AG04449 (cell line): Measurements from ENCODE around the gene LRG1.

Experiments used
- CTCF ChIA-PET: fragments of 350-600 bp; formaldehyde crosslinking; extraction: SDS; loops from one replicate; lab custom pipeline; 2021; ENCODE audit warnings: antibody characterized with exemption; lab: Yijun Ruan, JAX
- POLR2A ChIA-PET: fragments of 400-600, 350-600 bp; formaldehyde crosslinking; extraction: SDS; loops from one replicate; lab custom pipeline; 2020; ENCODE audit warnings: antibody characterized with exemption, inconsistent platforms; lab: Yijun Ruan, JAX
- DNase-seq: peaks from one replicate; pipeline ENCODE4 v3.0.0-alpha.2; 2010; ENCODE audit warnings: low read depth, low spot score
- H3K4me3 ChIP-seq: 2 replicates; pipeline ENCODE4 v1.5.1; 2011; ENCODE audit warnings: low read depth, mild to moderate bottlenecking, control low read depth, low read length
- TF ChIP-seq, protein P1 (sequence below): IDR thresholded peaks from one replicate; pipeline ENCODE4 v1.5.1; 2011; ENCODE audit warnings: mild to moderate bottlenecking, moderate library complexity, low read length, control low read depth, inconsistent platforms; ENCODE audit not compliant: insufficient read depth; ENCODE audit errors: missing control alignments

The LRG1 gene, protein sequence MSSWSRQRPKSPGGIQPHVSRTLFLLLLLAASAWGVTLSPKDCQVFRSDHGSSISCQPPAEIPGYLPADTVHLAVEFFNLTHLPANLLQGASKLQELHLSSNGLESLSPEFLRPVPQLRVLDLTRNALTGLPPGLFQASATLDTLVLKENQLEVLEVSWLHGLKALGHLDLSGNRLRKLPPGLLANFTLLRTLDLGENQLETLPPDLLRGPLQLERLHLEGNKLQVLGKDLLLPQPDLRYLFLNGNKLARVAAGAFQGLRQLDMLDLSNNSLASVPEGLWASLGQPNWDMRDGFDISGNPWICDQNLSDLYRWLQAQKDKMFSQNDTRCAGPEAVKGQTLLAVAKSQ

DNA sequence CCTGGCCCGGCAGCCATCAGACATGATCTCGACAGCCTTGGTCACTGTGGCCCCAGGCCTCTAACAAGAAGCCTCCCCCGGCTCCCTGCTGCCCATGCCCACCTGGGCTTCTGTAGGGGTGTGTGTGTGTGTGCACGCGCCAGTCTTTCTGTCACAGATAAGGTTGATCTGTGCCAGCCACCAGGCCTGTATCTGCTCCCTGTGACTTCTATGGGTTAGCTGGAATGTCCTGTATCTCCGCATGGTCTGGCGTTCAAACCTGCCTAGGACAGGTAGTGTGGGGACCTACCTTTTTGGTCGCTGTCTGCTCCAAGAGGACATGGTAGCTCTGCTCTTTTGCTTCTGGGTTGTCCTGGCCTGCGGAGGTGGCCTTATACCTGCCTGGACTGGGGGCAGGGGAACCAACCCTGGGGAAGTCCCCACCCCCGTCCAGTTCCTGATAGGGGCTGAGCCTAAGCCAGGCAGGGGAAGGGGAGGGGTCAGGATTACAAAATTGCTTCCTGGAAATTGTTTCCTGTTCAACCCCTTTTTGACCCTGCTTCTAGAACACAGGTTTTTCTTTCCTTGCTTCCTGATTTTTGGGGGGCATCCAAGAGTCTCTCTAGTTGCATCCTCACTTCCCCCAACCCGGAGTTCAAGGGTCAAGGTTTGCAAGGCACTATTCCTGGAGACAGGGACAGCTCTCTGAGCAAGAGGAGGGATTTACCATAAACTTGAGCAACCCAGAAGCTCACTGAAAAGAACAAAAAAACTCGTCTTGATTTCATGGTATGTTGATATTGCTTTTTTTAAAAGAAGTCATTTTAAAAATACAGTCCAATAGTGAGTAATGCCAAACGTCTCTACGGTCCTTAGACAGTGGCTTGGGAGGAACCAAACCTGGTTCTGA is at the start of gene LRG1:
Gene LRG1 (minus strand): TSS at position 344 of the 889 bp plus-strand sequence. CDS start 23 bp downstream, at position 321.
- POLR2A ChIA-PET: no interaction called here

DNA sequence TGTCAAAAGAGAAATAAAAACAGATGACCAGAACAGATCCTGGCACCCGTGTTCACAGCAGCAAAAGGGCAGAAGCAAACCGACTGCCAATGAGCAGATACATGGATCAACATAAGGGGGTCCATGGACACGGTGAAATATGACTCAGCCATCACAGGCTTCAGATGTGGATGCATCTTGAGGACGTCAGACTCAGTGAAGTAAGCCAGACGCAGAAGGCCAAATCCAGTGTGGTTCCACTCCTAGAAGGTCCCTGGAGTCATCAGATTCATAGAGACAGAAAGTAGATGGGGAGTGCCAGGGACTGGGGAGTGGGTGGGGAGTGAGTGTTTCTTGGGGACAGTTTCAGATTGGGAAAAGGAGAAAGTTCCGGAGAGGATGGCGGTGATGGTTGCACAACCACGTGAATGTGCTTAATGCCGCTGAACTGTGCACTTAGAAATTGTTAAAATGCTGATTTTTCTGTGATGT is 48.5 kb upstream of the LRG1 start:
- H3K4me3 ChIP-seq: no peak overlapping the region
- ChIA-PET POLR2A (no interaction called here), CTCF (interaction anchor here (0.9 to 1.5 kb wide), 2 partner anchors 11 to 19 kb away, joined by 3 to 6 read pairs; no protein-coding TSS in a partner anchor)
- TF ChIP-seq, protein P1, sequence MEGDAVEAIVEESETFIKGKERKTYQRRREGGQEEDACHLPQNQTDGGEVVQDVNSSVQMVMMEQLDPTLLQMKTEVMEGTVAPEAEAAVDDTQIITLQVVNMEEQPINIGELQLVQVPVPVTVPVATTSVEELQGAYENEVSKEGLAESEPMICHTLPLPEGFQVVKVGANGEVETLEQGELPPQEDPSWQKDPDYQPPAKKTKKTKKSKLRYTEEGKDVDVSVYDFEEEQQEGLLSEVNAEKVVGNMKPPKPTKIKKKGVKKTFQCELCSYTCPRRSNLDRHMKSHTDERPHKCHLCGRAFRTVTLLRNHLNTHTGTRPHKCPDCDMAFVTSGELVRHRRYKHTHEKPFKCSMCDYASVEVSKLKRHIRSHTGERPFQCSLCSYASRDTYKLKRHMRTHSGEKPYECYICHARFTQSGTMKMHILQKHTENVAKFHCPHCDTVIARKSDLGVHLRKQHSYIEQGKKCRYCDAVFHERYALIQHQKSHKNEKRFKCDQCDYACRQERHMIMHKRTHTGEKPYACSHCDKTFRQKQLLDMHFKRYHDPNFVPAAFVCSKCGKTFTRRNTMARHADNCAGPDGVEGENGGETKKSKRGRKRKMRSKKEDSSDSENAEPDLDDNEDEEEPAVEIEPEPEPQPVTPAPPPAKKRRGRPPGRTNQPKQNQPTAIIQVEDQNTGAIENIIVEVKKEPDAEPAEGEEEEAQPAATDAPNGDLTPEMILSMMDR: no peak
- no peak for DNase-seq

More for the DNA sequence above, at the start of gene LRG1:
- CTCF ChIA-PET: interaction anchor here (0.6 to 7.0 kb wide), 4 partner anchors 15 to 293 kb away, joined by 3 to 84 read pairs (median 10); no protein-coding TSS in a partner anchor
- no peak for DNase-seq
- TF ChIP-seq, protein P1: no peak
- H3K4me3 ChIP-seq: no peak within 1 kb of the TSS

DNA sequence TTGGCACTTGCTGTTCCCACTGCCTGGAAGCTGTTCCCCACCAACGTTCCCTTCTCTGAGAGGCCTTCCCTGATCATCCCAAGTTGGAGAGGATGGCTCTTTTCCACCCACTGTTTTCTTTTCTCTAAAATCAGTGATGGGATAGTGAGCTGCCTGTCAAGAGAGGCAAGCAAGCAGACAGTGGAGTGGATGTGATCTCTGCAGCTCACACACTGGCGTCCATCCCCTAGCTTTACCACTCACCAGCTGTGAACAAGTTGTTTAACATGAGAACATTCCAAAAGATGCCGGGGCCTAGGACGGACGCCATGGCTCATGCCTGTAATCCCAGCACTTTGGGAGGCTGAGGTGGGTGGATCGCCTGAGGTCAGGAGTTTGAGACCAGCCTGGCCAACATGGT is 47.7 kb upstream of the LRG1 start:
- DNase-seq: no peak
- H3K4me3 ChIP-seq: no peak overlapping the region
- ChIA-PET CTCF (interaction anchor here (0.9 to 3.2 kb wide), 4 partner anchors 9 to 18 kb away, joined by 3 to 10 read pairs (median 4); no protein-coding TSS in a partner anchor), POLR2A (interaction anchor here (0.5 kb wide), 1 partner anchor 30 kb away, joined by 3 read pairs; no protein-coding TSS in a partner anchor)
- TF ChIP-seq, protein P1: no peak

DNA sequence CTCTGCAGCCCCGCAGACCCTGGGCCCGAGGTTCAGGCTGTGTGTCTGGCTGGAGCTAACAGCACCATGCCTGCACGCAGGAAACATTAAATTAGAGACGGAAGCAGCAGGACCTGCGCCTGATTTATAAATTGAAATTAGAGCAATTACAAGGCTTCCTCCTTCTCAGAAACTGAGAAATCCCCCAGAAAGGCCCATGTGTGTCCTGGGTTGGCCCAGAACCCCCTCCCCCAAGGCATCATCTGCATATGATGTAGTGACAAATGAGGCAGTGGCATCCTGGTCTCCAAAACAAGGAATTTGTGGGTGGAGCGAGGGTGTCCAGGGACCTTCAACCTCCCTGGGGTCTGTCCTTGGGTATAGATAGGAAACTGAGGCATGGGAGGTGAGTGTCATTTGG is 46.9 kb upstream of the LRG1 start:
- no peak overlapping the region for H3K4me3 ChIP-seq
- DNase-seq: no peak
- TF ChIP-seq, protein P1: no peak
- ChIA-PET POLR2A (no interaction called here), CTCF (interaction anchor here (3.2 kb wide), 1 partner anchor 9 kb away, joined by 10 read pairs; no protein-coding TSS in a partner anchor)

DNA sequence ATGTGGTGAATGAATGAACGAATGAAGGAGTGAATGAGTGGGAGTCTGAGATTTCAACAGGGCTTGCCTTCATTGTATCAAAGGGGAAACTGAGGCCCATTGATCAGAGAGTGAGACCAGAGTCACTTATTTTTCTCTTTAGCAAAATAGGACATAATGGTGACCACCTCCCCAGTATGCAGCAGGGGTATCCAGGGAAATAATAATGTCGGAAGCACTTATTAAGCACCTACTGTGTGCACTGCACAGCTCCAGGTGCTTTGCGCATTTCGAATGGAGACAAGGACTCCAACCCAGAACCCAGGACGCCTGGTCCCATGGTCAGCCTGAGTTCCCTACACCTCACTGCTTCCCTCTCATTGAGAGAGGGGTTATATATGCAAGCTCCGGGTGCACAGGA is 46.4 kb upstream of the LRG1 start:
- TF ChIP-seq, protein P1: no peak
- DNase-seq: no peak
- H3K4me3 ChIP-seq: no peak overlapping the region
- ChIA-PET CTCF (interaction anchor here (1.1 to 3.2 kb wide), 4 partner anchors 10 to 47 kb away, joined by 3 to 10 read pairs (median 8); no protein-coding TSS in a partner anchor), POLR2A (no interaction called here)
